Measurements from ENCODE around the gene ZBTB7C.

Gene ZBTB7C

DNA sequence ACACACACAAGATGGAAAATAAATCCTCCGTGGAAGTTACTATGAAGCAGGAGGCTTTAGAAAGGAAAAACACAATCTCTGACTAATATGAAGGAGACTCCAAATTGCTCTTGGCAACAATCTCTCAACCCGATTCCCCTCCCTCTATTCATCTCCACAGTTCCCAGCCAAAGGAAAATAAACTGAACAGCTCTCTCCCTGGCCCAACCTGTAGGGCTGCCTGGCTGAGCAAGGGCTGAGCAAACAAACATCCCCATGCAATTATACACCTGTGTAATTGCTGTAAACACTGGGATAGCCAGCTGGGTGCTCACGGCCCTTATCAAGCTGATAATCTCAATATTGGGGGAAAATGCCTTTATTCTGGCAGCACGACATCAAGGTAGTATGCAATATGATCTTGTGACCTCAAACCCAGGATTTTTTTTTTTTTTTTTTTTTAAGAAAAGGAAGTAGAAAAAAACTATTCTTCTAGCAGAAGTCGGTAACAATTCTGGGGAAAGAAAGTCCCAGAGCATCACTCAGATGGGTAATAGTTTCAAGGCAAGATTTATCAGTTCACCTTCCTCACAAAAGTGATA, 275.4 kb downstream of the ZBTB7C start:
- FAIRE-seq, result no peak

- FAIRE-seq, result no peak
These were observed 276.2 kb downstream of the ZBTB7C start for GRCh38 chr18:48132797-48133655.

DNA sequence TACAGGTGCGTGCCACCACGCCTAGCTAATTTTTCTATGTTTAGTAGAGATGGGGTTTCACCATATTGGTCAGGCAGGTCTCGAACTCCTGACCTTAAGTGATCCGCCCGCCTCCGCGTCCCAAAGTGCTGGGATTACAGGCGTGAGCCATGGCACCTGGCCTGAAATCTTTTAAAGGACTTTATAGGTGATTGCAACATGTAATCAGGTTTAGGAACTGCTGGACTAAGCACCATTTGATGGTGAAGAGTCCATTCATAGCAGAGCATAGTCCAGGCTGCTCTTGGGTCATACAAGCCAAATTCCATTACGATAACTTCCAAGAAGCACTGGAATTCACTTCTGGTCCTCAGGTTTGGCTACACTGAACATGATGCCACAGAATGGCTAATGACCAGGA, 278.1 kb downstream of the ZBTB7C start:
- no peak for FAIRE-seq

DNA sequence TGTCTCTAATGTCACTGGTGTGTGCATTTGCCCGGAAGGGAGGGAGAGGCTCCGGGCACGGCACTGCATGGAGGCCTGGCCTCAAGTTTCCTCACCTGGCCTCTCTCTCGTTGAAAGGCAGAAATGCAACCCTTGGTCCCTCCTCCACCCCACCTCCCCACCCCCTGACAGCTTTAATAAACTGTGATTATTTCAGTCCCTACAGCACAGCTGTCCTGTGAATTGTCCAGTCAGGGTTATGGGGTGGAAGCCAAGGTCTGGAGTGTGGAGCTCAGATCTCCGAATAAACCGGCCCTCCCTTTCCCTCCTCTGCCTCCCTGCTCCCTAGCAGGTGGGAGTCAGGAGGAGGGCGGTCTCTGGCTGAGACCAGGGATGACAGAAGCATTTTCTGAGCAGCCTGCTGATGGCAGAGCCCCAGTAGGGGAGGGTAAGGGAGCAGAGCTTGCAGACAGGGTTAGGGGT, 279.5 kb downstream of the ZBTB7C start:
- no peak for FAIRE-seq

DNA sequence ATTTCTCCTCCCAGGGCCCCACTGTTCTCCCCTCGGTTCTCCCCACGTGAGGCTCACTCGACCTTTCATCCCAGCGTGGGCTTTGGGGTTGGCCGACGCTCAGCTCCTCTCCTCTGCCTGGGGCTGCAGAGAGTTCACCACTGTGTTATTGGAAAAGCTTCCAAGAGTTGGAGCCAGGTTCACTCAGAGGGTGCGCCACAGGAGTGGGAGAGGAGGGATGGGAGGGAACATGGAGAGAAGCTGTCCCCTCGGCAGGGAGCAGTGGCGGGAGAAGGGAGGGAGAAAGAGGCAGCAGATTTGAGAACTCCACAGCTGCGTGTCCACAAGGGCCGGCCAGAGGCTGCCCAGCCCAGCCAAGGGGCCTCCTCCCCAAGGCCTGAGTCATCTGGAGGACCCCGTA, 281.6 kb downstream of the ZBTB7C start:
- FAIRE-seq, result no peak

GRCh38 chr18:48126240-48126639, 282.9 kb downstream of the ZBTB7C start:
- no peak for FAIRE-seq

DNA sequence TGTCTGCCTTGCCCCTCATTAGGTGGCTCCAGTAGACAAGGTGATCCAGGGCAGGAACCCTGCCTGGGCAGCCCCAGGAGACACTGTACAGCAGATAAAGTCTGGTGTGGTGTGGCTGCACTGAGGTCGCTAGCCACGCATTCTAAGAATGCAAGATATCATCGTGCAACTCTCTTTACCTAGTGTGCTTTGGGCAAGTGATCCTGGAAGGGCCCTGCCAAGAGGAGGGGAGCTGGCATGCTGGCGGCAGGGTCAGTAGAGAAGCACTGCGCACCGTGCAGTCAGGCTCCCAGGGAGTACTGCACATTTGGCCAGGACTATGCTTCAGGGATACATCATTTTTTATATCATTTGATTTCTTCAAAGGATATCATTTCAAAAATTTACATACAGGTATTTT, 283.5 kb downstream of the ZBTB7C start:
- FAIRE-seq, result no peak

DNA sequence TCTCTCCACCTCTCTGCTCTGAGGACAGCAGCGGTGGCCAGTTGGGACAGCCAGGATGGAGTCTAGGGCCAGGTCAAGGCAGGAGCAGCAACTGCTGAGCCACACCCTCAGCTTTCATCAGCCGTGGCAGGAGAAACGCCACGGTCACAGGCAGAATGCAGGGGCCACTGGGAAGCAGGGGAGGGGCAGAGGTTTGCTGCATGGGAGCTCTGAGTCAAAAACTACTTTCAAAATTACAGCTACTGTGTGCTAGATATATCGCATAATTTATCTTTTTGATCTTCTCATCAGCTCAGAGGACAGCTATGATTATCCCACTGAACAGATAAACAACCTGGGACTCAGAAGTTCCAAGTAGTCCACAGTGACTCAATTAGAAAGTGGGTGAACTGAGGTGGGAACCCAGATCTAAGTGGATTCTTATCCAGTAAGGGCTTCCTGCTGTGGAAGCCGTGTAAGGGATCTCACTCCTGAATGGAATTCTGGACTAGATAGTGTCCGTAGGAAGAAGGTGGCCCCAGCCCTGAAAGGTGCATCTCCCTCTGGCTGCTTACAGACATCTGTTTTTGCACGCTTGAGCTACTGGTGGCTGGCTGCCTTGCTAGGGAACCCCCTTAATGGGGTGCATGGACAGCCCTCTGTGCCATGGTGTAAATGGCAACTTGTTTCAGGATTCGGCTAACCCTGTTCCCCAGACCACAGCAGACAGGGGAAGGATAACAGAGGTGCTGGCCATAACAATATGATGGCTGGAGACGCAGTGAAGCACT, 284.1 kb downstream of the ZBTB7C start:
- FAIRE-seq, result no peak

DNA sequence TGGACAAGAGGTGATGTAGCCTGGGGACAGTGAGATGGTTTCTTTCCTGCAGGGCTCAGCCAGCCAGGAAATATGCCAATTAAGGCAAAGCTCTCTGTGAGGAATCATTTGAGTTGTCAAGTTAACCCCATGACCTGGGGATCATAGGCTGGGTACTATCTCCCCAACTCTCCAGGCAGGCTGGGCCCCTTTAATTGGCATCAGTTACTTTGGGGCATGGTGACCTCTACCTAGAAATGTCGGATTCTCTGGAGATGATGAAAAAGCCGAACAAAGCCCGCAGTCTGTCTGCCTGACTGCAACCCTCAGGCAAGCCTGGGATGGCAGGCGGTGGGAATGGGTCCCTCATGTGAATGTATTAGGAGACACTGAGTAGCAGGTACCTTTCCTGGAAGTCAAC, 285.2 kb downstream of the ZBTB7C start:
- FAIRE-seq, result no peak

DNA sequence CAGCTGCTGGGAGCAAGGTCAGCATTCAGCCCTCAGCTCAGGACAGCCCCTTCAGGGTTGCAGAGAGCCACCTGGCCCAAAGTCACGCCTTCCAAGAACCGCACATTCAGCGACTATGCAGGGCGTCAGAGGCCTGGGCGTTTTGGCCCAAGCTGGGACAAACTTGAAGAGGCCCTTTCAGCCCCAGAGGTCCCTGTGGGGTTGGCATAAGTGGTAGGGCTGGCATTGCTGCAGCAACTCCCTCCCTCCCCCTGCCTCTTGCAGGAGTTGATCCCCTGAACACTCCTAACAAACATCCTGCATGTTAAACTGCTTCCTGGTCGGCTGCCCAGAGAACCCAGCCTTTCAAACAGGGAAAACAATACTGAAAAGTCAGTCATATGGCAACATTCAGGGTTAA, 285.9 kb downstream of the ZBTB7C start:
- FAIRE-seq, result no peak

- FAIRE-seq, result no peak
These were observed 286.4 kb downstream of the ZBTB7C start for GRCh38 chr18:48122816-48123215.

GRCh38 chr18:48122376-48122775, 286.8 kb downstream of the ZBTB7C start:
- FAIRE-seq, result no peak

DNA sequence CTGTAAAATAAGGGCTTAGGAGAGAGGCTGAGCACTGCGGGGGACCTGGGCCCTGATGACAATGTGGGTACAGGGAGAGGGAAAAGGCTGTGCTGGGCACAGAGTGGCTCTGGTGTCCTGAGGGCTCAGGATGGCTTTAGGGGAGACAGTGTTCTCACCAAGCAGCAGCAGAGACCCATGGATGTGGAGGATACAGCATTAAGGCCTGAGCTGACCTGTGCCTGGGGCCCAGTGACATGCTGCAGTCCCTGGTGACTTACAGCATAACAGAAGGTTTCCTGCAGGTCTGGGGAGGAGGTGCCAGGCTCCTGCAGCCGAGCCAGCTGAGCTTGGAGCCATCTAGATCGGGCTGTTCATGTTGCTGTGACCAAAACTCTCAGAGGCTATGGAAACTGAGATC, 287.4 kb downstream of the ZBTB7C start:
- no peak for FAIRE-seq

GRCh38 chr18:48119204-48119603, 290.0 kb downstream of the ZBTB7C start:
- no peak for FAIRE-seq

DNA sequence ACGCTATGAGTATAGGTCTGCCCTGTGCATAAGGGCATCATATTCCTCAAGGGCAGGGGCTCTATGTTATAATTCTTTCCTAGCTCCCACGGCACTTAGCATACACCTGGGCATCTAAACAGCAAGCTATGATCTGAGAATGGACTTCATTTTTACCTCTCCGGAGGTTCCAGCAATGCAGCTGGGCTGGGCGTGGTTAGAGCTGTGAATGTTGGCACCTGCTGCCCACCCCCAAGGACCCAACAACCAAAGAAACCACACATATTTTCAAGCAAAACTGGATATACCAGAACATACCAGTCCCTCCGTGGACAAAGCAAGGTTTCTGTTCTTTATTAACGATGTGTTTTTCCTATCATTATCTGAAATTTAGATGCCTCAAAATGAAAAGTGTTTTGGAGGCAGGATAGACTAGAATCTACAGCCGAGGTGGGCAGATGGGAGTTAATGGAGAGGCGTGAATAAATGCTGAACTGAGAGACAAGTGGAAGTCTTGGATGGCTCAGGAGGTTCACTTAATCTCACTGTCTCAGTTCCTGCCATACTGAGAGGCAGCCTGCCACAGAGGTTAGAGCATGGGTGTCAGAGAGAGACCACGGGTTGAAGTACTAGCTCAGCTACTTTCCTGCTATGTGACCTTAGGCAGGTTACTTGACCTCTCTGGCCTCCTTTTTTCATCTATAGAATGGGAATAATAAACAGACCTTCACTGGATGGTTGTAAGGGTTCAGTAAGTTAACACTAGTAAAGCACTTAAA, 292.1 kb downstream of the ZBTB7C start:
- FAIRE-seq, result no peak

GRCh38 chr18:48116017-48116416, 293.2 kb downstream of the ZBTB7C start:
- FAIRE-seq, result no peak

GRCh38 chr18:48113691-48114090, 295.5 kb downstream of the ZBTB7C start:
- no peak for FAIRE-seq

- no peak for FAIRE-seq
These were observed 297.6 kb downstream of the ZBTB7C start for GRCh38 chr18:48111587-48111986.

DNA sequence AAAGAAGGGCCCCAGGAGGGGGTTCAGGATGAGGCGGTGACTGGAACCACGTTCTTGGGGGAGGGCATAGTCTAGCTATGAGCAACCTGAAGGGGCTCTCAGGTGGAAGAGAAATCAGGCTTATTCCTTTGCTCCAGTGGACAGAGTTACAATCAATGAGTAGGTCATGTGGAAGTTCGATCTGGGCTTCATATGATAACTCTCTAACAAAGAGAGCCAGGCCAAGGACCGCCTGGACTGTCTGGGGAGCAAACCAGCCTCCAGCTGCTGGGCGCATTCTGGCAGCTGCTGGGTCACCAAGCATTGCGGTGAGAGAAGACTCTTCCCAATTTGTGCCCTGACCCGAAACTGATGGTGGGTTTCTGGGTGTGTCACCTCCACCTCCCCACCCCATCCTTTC, 298.4 kb downstream of the ZBTB7C start:
- no peak for FAIRE-seq

GRCh38 chr18:48109961-48110493, 299.2 kb downstream of the ZBTB7C start:
- no peak for FAIRE-seq

DNA sequence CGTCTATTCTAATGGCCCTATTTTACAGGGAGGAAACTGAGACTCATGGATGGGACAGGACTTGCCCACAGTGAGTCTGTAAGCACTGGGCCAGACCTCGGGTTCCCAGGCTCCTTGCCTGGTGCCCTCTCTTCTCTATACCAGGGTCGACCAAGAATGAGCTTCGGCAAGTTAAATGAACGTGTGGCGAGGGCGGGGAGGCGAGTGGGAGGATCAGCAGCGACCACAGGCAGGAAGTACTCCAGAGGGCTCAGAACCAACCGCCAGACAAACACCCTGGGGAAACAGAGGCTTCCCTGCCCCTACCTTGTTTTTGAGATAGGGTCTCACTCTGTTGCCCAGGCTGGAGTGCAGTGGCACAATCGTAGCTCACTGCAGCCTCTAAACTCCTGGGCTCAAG, 301.0 kb downstream of the ZBTB7C start:
- FAIRE-seq, result no peak

- no peak for FAIRE-seq
These were observed 302.0 kb downstream of the ZBTB7C start for GRCh38 chr18:48106976-48107781.
